ENCODE measurements around the gene CINP.
"Not testable (repeated sequence)": the region's sequence is repeated elsewhere in the genome, so short reads cannot be mapped to it uniquely, and the experiment has no call there.

The CINP gene

DNA sequence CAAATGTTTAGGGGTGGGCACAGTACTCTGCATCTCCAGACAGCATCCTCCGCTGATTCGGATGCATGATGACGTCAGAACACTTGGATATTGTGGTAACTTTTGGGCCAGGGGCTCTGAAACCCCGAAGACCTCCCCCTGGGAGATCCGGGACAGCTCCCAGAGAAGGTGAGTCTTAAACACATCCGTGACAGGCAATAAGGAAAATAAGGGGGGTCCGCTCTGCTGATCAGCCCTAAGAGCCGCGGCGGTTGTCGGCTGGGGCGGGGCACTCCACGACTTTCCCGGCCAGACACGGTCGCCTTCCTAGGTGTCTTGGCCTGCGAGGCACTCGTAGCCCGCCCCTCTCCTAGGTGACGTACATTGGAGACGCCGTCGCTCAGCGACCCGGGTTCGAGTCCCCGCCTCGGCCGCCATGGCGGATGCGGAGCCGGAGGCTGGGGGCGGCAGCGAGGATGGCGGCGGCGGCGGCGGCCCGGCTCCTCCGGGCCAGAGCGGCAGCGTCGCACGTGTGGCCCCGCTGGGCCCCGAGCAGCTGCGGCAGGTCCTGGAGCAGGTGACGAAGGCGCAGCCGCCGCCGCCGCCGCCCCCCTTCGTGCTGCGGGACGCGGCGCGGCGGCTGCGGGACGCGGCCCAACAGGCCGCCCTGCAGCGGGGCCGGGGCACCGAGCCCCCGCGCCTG, 43.2 kb downstream of the CINP start, which contains the start of gene ZNF839:
Gene ZNF839 (plus strand): TSS at position 396 of the 682 bp plus-strand sequence. CDS start 20 bp downstream, at position 416.
- peak; percentile 93 for DNase-seq

DNA sequence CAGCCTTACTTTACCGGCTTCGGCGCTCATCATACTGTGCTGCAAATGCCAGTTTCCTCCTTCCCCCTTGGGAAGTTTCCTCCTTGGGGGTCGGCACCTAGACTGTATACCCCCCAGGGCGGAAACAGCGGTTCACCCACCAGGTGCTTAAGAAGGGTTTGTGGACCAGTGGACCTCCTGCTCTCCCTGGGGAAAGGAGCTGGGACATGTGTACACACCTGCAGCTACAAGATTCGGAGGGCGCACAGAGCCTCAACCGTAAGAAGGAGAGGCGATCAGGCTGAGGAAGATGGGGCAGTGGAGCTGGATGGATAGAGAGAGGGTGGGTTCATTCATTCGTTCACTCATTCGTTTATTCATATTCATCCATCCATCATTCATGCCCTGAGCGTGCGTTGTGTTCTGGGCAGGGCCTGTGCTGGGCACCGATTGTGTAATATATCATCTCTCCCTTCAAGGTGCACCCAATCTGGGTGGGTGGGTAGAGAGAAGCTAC, 43.9 kb downstream of the CINP start:
- no peak for DNase-seq

DNA sequence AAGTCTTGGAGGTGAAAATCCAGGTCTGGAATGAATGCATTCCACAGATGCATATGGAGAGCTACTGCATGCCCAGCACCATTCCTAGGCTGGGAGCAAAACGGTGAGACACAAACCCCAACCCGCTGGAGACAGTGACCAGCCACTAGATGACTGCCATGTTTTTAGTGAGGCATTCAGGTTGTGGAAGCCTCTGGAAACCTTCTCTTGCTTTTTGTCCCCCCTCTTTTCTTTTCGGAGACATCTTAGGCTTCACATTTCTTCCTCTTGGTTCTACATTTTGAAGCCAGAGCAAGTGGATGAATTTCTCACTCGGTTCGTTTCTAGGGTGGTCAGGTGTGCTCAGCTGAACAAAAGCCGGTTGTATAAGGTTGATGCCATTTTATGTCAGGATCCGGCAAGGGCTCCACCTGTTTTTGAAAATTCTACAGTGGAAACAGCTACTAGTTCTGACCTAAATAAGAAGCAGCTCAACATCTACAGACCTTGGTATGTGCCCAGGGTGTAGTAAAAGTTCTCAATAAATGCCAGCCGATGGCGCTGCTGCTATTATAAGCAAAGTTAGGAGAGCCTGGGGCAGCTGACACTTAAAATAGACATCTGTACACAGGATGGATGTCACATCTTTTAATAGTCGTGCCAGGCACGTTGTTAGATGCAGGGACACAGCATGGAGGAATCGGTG, 45.0 kb downstream of the CINP start:
- peak; percentile 98 for DNase-seq

DNA sequence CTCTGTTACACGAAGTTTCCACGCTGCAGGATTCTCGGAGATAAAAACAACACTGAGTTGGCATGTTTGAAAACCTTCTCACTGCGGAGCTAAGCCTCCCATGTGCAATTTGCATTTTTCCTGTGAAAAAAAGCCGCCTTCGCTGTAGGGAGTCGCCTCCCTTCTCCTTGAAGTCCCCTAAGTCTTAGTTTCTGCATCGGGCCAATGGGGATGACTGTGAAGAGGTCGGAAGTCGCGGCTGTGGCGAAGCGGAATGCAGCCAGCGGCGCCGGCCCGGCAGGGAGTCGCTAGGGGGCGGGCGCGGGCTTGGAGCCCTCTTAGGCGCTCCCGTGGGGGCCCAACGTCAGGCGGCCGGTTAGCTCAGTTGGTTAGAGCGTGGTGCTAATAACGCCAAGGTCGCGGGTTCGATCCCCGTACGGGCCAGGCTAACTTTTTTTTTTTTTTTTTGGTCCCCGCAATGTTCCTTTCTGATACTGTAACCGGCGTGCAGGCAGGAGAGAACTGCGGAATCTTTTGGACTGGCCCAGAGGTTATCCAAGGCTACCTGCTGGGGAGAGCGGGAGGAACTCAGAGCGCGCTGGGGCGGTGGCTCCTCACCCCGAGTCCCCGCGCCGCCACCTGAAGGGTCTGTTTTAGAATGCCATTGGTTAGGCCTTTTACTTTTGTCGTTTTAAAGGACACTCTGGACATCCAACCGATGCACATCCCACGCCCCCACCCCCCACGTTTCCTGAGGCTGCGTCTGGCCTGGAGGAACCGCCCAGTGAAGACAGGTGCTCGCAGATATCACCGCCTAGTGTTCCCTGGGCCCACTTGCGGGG, 45.7 kb downstream of the CINP start:
- peak; percentile 95 for DNase-seq

DNA sequence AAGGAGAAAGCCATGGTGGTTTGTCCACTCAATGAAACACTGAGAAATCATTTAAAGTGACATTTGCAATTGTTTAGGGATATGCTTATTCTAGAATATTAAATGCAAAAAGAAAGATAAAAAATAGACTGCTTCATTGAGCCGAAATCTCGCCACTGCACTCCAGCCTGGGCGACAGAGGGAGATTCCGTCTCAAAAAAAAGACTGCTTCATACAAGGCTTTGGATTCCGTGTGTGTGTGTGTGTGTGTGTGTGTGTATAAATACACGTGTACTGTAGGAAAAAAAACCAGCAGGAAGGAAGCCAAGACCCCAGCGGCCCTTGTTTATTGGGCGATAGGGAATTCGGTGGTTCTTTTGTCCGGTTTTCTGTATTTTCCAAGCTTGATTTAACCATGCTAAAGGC, 46.4 kb downstream of the CINP start:
- peak; percentile 77 for DNase-seq

DNA sequence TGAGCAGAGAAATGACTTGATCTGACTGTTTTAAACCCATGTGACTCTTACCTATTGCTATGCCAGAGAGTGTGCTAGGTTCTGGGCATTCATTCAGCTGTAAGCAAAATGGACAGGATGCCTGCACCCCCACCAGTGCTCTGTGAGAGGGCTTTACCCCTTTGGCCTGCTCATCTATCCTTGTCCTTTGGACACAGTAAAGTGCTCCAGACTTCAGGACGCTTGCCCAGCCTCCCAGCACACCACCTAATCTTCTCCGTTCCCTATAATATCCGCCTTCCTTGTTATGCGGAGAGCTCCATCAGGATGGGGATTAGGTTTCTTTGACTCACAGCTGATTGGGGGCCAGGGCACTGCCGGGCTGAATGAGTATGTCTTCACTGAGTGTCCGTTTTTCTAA, 47.6 kb downstream of the CINP start:
- DNase-seq, result no peak

DNA sequence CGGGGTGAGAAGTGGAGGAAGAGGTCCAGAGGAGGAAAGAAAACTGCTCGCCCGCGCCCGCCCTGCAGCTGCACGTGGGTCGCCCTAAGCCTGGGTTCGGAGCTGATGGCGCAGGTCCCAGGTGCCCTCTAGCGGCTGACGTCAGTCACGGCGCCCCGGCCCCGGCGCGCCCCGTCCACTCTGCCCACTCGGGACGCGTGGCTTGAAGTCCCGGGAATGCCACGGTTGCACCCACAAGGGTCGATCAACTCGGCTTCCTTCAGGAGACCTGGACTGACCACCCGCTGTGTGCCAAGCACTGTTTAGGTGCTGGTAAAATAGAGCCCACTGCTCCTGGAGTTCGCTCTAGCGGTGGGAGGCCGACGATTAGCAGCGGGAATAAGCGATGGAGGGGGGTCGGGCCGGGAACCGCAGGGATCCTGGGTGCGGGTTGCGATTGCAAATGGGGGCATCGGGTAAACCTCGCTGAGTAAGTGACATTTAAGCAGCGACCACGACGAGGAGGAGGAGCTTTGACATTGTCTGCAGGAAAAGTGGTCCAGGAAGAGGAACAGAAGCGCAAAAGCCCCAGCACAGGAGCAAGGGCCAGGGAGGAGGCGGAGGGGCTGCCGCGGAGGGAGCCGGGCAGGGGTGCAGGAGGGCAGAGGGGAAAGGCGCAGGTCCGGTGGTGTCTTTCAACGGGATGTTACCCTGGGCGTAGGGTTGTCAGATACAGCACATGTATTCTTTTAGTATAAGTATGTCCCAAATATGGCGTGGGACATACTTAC, 48.3 kb downstream of the CINP start:
- peak; percentile 88 for DNase-seq

DNA sequence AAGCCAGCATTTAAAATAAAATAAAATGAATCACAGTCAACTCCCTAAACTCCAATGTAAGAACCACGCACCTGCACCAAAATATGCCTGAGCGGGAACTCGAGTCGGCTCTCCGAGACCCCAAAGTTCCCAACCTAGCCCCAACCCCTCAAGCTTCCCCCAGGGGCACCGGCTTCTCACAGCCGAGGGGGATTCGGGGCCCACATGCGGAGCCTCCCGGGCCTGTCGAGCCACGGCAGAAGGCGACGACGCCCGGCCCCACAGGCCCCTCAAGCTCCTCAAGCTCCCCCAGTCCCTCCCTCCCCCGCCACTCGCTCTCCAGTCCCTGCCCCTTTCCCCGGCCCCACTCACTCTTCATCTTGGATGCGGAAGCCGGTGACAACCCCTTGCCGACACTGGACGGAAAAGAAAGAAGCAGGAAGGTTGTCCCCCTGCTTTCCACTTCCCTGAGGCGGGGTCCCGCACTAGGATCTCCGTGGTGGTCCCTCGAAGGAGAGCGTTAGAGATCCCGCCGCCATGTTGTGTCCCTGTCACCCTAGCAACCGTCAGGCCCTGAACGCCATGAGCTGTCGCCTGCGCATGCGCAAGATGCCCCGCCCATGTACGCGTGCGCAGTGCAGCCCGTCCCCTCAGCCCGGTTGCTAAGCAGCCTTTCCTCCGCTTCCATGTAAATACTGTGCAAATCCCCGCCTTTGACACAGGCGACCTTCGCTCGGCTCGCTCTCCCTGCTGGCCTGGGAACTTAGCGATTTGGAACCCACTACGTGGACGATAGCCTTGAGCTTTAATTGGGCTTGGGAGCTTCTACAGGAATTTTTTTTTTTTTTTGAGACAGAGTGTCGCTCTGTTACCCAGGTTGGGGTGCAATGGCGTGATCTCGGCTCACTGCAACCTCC, 57.8 kb downstream of the CINP start, which contains the start of gene MOK:
Gene MOK (minus strand): TSS at position 554 of the 896 bp plus-strand sequence. CDS start 196 bp downstream, at position 358.
- DNase-seq, result peak; percentile 99

DNA sequence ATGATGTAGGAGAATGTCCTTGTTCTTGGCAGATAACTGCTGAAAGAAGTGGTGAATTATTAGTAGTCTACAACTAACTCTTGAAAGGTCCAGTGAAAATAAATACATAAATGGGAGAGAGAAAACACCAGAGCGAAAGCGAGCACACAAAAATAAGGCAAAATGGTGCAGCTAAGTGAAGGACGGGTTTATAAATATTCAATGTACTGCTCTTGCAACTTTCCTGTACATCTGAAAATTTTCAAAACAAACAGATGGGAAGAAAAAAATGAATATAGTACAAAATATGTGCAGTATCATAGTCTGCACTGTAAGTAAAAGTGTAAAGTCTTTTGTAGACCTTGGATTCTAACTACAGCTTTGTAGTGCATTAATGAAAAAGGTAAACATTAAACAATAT, 59.0 kb downstream of the CINP start:
- no peak for DNase-seq

DNA sequence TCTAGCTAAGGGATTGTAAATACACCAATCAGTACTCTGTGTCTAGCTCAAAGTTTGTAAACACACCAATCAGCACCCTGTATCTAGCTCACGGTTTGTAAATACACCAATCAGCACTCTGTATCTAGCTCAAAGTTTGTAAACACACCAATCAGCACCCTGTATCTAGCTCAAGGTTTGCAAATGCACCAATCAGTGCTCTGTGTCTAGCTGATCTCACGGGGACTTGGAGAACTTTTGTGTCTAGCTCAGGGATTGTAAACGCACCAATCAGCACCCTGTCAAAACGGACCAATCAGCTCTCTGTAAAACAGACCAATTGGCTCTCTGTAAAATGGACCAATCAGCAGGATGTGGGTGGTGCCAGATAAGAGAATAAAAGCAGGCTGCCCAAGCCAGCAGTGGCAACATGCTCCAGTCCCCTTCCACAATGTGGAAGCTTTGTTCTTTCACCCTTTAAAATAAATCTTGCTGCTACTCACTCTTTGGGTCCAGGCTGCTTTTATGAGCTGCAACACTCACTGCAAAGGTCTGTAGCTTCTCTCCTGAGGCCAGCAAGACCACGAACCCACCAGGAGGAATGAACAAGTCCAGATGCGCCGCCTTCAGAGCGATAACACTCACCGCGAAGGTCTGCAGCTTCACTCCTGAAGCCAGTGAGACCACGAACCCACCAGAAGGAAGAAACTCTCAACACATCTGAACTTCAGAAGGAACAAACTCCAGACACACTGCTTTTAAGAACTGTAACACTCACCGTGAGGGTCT, 64.2 kb downstream of the CINP start:
- DNase-seq, result not testable (repeated sequence)
